Cardiac muscle cell (in vitro differentiated cells and primary cell): ENCODE measurements around the gene PCDH8. TPM values are rescaled to one million over a fixed set of nuclear protein-coding genes. Genes with fewer than 3 reads are reported as not detected.

Experiments used
- DNase-seq, 2 donors: peaks; one replicate each; pipeline versions ENCODE4 v3.0.0 to v3.0.0-alpha.2; 2010 to 2017; ENCODE audit warnings: low read depth in 1 of 2, low spot score in 1 of 2
- H3K27ac ChIP-seq: fragments of 200-600 bp; sonication (generic); 2 replicates; pipeline ENCODE4 v1.5.1; 2016
- H3K27me3 ChIP-seq: fragments of 200-600 bp; sonication (generic); 2 replicates; pipeline ENCODE4 v1.6.0; 2016; ENCODE audit warnings: control low read depth
- H3K36me3 ChIP-seq: fragments of 200-600 bp; sonication (generic); 2 replicates; pipeline ENCODE4 v1.5.1; 2016; ENCODE audit warnings: control low read depth
- H3K4me1 ChIP-seq: fragments of 200-600 bp; sonication (generic); 2 replicates; pipeline ENCODE4 v1.8.1; 2017; ENCODE audit warnings: low read depth, mild to moderate bottlenecking, mixed run types
- H3K4me3 ChIP-seq: fragments of 200-600 bp; sonication (generic); 2 replicates; pipeline ENCODE4 v1.5.1; 2016; ENCODE audit warnings: mild to moderate bottlenecking
- H3K9me3 ChIP-seq: fragments of 200-600 bp; sonication (generic); 2 replicates; pipeline ENCODE4 v1.5.1; 2017; ENCODE audit warnings: low read depth, mild to moderate bottlenecking, control low read depth
- polyA plus RNA-seq: library from polyadenylated mRNA; unstranded; fragments of >200 nt; fragmentation: Nextera tagmentation; extraction: Ambion mirVana; gene quantifications from 2 replicates; pipeline ENCODE4 v1.2.1, GENCODE V29; 2016
- total RNA-seq: library from RNA; depleted of rRNA; stranded (reverse); fragments of >200 nt; gene quantifications from 2 replicates; pipeline ENCODE4 v1.2.3, GENCODE V29; 2016
- TF ChIP-seq, protein P1 (sequence below): IDR thresholded peaks from 2 replicates; pipeline ENCODE4 v1.5.1; 2012; ENCODE audit warnings: low read depth, mild to moderate bottlenecking, low read length

Gene PCDH8
- total and polyA plus RNA-seq, 2 experiments from 2014 or later: 0.74 to 0.84 TPM

DNA sequence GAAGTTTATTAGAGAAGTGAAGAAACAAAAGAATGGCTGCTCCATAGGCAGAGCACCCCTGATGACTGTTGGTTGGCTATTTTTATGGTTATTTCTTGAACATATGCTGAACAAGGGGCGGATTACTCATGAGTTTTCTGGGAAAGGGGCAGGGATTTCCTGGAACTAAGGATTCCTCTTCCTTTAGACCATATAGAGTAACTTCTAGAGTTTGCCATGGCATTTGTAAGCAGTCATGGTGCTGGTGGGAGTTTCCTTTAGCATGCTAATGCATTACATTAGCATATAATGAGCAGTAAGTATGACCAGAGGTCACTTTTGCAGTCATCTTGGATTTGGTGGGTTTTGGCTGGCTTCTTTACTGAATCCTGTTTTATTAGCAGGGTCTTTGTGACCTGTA lies 38.7 kb upstream of the PCDH8 start:
- no peak overlapping the region for H3K27ac ChIP-seq
- TF ChIP-seq, protein P1, sequence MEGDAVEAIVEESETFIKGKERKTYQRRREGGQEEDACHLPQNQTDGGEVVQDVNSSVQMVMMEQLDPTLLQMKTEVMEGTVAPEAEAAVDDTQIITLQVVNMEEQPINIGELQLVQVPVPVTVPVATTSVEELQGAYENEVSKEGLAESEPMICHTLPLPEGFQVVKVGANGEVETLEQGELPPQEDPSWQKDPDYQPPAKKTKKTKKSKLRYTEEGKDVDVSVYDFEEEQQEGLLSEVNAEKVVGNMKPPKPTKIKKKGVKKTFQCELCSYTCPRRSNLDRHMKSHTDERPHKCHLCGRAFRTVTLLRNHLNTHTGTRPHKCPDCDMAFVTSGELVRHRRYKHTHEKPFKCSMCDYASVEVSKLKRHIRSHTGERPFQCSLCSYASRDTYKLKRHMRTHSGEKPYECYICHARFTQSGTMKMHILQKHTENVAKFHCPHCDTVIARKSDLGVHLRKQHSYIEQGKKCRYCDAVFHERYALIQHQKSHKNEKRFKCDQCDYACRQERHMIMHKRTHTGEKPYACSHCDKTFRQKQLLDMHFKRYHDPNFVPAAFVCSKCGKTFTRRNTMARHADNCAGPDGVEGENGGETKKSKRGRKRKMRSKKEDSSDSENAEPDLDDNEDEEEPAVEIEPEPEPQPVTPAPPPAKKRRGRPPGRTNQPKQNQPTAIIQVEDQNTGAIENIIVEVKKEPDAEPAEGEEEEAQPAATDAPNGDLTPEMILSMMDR: no peak
- no peaks in the 10 kb centered on the region for H3K36me3 ChIP-seq
- no peaks in the 10 kb centered on the region for H3K4me1 ChIP-seq
- H3K9me3 ChIP-seq: no peaks in the 10 kb centered on the region
- no peak for DNase-seq
- no peak overlapping the region for H3K4me3 ChIP-seq
- no peaks in the 10 kb centered on the region for H3K27me3 ChIP-seq

DNA sequence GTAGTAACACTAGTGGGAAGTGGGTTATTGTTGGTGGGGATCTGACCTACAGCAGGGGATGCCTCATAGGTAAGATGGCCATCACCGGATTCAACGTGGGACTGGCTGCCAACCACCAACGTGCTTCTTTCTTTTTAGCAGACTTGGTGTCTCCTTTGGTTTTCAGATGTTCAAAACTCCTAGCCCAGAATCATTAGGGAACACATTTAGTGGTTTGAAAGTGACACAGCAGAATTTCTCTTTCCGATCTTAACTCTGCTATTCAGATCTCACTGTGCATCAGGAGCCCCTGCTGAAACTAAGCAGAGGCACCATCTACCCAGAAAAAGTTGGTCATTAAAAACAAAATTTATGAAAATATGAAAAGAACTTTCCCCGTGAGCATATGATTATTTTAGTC lies 36.7 kb upstream of the PCDH8 start:
- H3K27me3 ChIP-seq: no peaks in the 10 kb centered on the region
- no peak for DNase-seq
- TF ChIP-seq, protein P1: no peak

DNA sequence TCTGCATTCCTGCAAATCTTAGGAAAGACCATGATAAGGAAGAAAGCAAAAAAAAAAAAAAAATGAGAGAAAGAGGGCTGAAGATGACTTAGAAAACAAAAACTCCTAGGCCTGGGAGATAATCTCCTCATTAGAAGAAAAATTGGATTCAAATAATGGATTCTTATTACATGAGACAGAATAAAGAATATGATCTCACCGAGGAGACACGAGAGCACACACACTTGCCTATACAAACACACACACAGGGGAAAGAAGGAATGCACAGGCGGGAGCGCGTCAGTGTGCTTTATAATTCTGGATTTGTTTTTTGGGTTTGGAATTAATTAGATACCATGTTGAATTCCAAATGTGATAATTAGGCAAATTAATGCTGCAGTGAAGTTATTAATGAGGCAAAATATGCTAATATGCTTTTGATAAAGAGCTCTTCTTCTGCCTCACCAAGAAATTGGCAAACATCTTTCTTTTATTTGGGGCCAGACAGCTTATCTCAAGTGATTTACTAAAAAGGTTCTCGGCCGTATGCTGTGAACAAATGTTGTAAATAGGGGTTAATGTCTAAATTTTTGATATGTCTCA lies 36.1 kb upstream of the PCDH8 start:
- H3K27ac ChIP-seq: no peak overlapping the region
- no peaks in the 10 kb centered on the region for H3K36me3 ChIP-seq
- TF ChIP-seq, protein P1: no peak
- no peak for DNase-seq
- no peaks in the 10 kb centered on the region for H3K9me3 ChIP-seq
- H3K4me3 ChIP-seq: no peak overlapping the region
- no peaks in the 10 kb centered on the region for H3K27me3 ChIP-seq
- H3K4me1 ChIP-seq: no peaks in the 10 kb centered on the region

More for the DNA sequence above, 36.7 kb upstream of the PCDH8 start:
- no peak overlapping the region for H3K4me3 ChIP-seq
- no peak overlapping the region for H3K27ac ChIP-seq
- H3K4me1 ChIP-seq: no peaks in the 10 kb centered on the region
- H3K36me3 ChIP-seq: no peaks in the 10 kb centered on the region
- no peaks in the 10 kb centered on the region for H3K9me3 ChIP-seq

DNA sequence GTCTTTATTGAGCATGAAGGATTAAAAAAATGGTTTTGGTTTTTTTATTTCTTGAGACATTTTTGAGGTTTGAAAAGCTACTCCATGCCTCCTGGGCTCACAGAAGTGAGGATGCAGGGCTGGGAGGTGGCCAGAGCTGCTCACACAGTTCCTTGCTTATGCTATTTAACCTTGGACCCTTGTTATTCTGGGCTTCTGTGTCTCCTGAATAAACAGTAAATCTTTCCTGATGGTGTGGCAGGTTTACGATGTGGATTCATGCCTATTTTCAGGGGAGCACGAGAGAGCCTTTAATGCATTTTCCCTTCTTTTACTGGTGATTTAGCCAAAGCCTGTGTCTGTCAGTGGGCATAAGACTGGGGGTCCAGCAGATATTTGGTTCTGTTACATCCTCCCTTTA lies 34.3 kb upstream of the PCDH8 start:
- DNase-seq: no peak
- Histone ChIP-seq H3K4me1 (no peaks in the 10 kb centered on the region), H3K27ac (no peak overlapping the region), H3K4me3 (no peak overlapping the region), H3K36me3 (no peaks in the 10 kb centered on the region), H3K27me3 (no peaks in the 10 kb centered on the region), H3K9me3 (no peaks in the 10 kb centered on the region)
- TF ChIP-seq, protein P1: no peak

DNA sequence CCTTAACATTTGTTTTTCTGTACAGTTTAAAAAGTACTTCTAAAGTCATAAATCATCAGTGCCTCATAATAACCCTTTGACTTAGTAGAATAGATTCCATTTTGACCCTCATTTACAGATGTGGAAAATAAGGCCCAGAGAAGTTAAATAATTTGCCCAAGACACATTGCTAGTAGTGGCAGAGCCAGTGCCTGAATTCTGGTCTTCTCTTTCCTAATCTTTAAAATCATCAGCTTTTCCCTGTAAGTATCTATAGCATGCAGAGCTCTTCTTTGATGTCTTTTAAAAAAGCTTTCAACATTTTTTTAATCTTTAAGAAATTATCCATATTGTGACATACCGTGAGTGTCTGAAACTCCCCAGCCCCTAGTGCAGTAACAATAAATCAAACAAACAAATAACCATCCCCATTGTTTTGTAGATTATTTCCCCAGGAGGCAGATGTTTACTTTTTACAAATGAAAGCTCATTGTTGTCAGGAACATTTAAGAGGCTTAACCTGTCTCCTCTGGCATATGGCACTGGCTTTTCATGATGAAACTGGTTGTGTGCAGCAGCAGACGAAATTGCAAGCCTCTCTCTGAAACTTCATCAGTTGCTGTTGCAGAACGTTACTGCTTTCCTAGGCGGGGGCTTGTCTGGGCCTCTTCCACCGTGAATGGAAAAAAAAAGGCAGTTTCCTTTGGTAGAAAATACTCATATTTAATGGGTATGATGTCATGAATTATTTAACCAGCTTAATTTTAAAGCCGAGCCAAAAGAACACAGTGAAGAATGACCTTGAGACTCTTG lies 31.7 kb upstream of the PCDH8 start:
- H3K4me3 ChIP-seq: no peak overlapping the region
- no peaks in the 10 kb centered on the region for H3K9me3 ChIP-seq
- H3K4me1 ChIP-seq: no peaks in the 10 kb centered on the region
- DNase-seq: no peak
- H3K27me3 ChIP-seq: no peaks in the 10 kb centered on the region
- no peak overlapping the region for H3K27ac ChIP-seq
- no peaks in the 10 kb centered on the region for H3K36me3 ChIP-seq
- TF ChIP-seq, protein P1: no peak
